ENCODE results near the gene NDUFA7.

- TF ChIP-seq CTCF (conservative IDR thresholded peaks at IDR 0.05; ENCODE audit: low read length) (no peak), EZH2phosphoT487 (IDR thresholded peaks at IDR 0.05; ENCODE audit: borderline replicate concordance) (no peak)
Measured at GRCh38 chr19:8307965-8308866, 13.0 kb downstream of the NDUFA7 start, which contains the start of gene CD320.

Measured in Loucy (cell line).